PC-3 (cell line): Measurements from ENCODE around the gene RTBDN. TPM values are rescaled to one million over a fixed set of nuclear protein-coding genes. Genes with fewer than 3 reads are reported as not detected.

Experiments
- ATAC-seq: fragments of 200-7000 bp; cut with Tn5 transposase; 2 replicates; pipeline ENCODE4 v1.9.1; 2020; ENCODE audit warnings: mild to moderate bottlenecking, moderate library complexity
- BruUV-seq: library from RNA; stranded (reverse); fragments of 400-500 nt; replicated peaks from 2 replicates; lab custom pipeline; 2021; lab: Mats Ljungman, UMichigan
- CTCF ChIA-PET: fragments of 300-600 bp; sonication (Branson Sonifier 250); formaldehyde crosslinking; loops from one replicate; lab custom pipeline; 2022; ENCODE audit warnings: antibody characterized with exemption; lab: Charles Lee
- POLR2A ChIA-PET: fragments of 300-600 bp; sonication (Branson Sonifier 250); formaldehyde crosslinking; loops from one replicate; lab custom pipeline; 2022; ENCODE audit warnings: antibody characterized with exemption; ENCODE audit not compliant: unreplicated experiment; lab: Charles Lee
- DNase-seq: peaks from one replicate; pipeline ENCODE4 v3.0.0-alpha.2; 2015
- H2AFZ ChIP-seq: fragments of 300-600 bp; sonication (generic); 2 replicates; pipeline ENCODE4 v1.6.0; 2016; ENCODE audit warnings: antibody characterized with exemption, low read length
- H3F3A ChIP-seq: fragments of 300-600 bp; sonication (generic); one replicate; pipeline ENCODE4 v1.6.0; 2017; ENCODE audit warnings: antibody characterized with exemption, low read length, control low read depth, mild to moderate bottlenecking; ENCODE audit not compliant: unreplicated experiment
- H3K27ac ChIP-seq: fragments of 300-600 bp; sonication (generic); 2 replicates; pipeline ENCODE4 v1.5.1; 2016; ENCODE audit warnings: mild to moderate bottlenecking, low read length
- H3K27me3 ChIP-seq: fragments of 300-600 bp; sonication (generic); 2 replicates; pipeline ENCODE4 v1.6.1; 2016; ENCODE audit warnings: low read length, mixed read lengths
- H3K36me3 ChIP-seq: fragments of 300-600 bp; sonication (generic); 2 replicates; pipeline ENCODE4 v1.6.1; 2016; ENCODE audit warnings: low read depth, mixed run types, low read length, mixed read lengths
- H3K4me1 ChIP-seq: fragments of 300-600 bp; sonication (generic); 2 replicates; pipeline ENCODE4 v1.5.1; 2016; ENCODE audit warnings: low read length; ENCODE audit not compliant: insufficient read depth
- H3K4me2 ChIP-seq: fragments of 300-600 bp; sonication (generic); 2 replicates; pipeline ENCODE4 v1.6.0; 2016; ENCODE audit warnings: low read length
- H3K4me3 ChIP-seq: fragments of 300-600 bp; sonication (generic); 2 replicates; pipeline ENCODE4 v1.5.1; 2016; ENCODE audit warnings: mild to moderate bottlenecking, low read length, mixed read lengths
- H3K79me2 ChIP-seq: fragments of 300-600 bp; sonication (generic); 2 replicates; pipeline ENCODE4 v1.6.1; 2017; ENCODE audit warnings: low read length, mixed read lengths
- H3K9ac ChIP-seq: fragments of 300-600 bp; sonication (generic); 2 replicates; pipeline ENCODE4 v1.6.0; 2016; ENCODE audit warnings: mild to moderate bottlenecking, low read length
- H3K9me2 ChIP-seq: fragments of 300-600 bp; sonication (generic); replicated peaks from 2 replicates; pipeline ENCODE4 v1.6.1; 2016; ENCODE audit warnings: mixed run types, low read length, mixed read lengths
- H3K9me3 ChIP-seq: fragments of 300-600 bp; sonication (generic); 2 replicates; pipeline ENCODE4 v1.6.1; 2016; ENCODE audit warnings: low read length, mixed read lengths
- H4K20me1 ChIP-seq: fragments of 300-600 bp; sonication (generic); 2 replicates; pipeline ENCODE4 v1.6.1; 2016; ENCODE audit warnings: low read length, mixed read lengths
- EZH2 ChIP-seq: fragments of 300-600 bp; sonication (generic); IDR thresholded peaks from one replicate; pipeline ENCODE4 v1.6.1; 2017; ENCODE audit warnings: antibody characterized with exemption, mild to moderate bottlenecking, low read length; ENCODE audit not compliant: unreplicated experiment
- EZH2phosphoT487 ChIP-seq: fragments of 300-600 bp; sonication (generic); IDR thresholded peaks from 2 replicates; pipeline ENCODE4 v1.6.1; 2018; ENCODE audit warnings: mild to moderate bottlenecking, antibody characterized with exemption, low read length, borderline replicate concordance
- intact Hi-C: fragments of 100-400 bp; cut with micrococcal nuclease; formaldehyde crosslinking; loops from 2 replicates; pipeline ENCODE4 v1.9.0; 2023
- total RNA-seq: library from RNA; depleted of rRNA; stranded (reverse); fragments of >200 nt; gene quantifications from 2 replicates; pipeline ENCODE4 v1.2.3, GENCODE V29; 2014
- TF ChIP-seq, protein P1 (sequence below): fragments of 300-600 bp; sonication (generic); conservative IDR thresholded peaks from 2 replicates; pipeline ENCODE4 v1.5.1; 2017; ENCODE audit warnings: antibody characterized with exemption, low read depth, mild to moderate bottlenecking, low read length

The RTBDN gene
- total RNA-seq, 1 experiment from 2014 or later, result 3.7 TPM

- ATAC-seq, result no peak
- no peak overlapping the region for H2AFZ ChIP-seq
- intact Hi-C loops, result no loop called here
- ChIA-PET POLR2A (no interaction called here), CTCF (no interaction called here)
- H3K9ac ChIP-seq, result no peak overlapping the region
- no peak overlapping the region for H3K27ac ChIP-seq
- H3K9me2 ChIP-seq, result no peaks in the 10 kb centered on the region
- no peaks in the 10 kb centered on the region for H3F3A ChIP-seq
- H4K20me1 ChIP-seq, result no peaks in the 10 kb centered on the region
- H3K36me3 ChIP-seq, result no peaks in the 10 kb centered on the region
- BruUV-seq, result no TSS peak
- DNase-seq, result no peak
- no peaks in the 10 kb centered on the region for H3K4me1 ChIP-seq
- no peak overlapping the region for H3K4me3 ChIP-seq
- no peak overlapping the region for H3K4me2 ChIP-seq
- no peaks in the 10 kb centered on the region for H3K9me3 ChIP-seq
- no peaks in the 10 kb centered on the region for H3K79me2 ChIP-seq
- no peaks in the 10 kb centered on the region for H3K27me3 ChIP-seq
- no peak for TF ChIP-seq EZH2phosphoT487
- no peak for TF ChIP-seq EZH2
- TF ChIP-seq, protein P1, sequence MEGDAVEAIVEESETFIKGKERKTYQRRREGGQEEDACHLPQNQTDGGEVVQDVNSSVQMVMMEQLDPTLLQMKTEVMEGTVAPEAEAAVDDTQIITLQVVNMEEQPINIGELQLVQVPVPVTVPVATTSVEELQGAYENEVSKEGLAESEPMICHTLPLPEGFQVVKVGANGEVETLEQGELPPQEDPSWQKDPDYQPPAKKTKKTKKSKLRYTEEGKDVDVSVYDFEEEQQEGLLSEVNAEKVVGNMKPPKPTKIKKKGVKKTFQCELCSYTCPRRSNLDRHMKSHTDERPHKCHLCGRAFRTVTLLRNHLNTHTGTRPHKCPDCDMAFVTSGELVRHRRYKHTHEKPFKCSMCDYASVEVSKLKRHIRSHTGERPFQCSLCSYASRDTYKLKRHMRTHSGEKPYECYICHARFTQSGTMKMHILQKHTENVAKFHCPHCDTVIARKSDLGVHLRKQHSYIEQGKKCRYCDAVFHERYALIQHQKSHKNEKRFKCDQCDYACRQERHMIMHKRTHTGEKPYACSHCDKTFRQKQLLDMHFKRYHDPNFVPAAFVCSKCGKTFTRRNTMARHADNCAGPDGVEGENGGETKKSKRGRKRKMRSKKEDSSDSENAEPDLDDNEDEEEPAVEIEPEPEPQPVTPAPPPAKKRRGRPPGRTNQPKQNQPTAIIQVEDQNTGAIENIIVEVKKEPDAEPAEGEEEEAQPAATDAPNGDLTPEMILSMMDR, result no peak
These were observed 31.5 kb upstream of the RTBDN start for GRCh38 chr19:12865746-12866415.

- Histone ChIP-seq H3K9me2 (no peaks in the 10 kb centered on the region), H3K4me1 (no peaks in the 10 kb centered on the region), H3K9me3 (no peaks in the 10 kb centered on the region), H4K20me1 (no peaks in the 10 kb centered on the region), H3K27ac (no peak overlapping the region), H2AFZ (no peak overlapping the region), H3K9ac (no peak overlapping the region), H3K79me2 (no peaks in the 10 kb centered on the region), H3K4me3 (no peak overlapping the region), H3K4me2 (no peak overlapping the region), H3F3A (no peaks in the 10 kb centered on the region), H3K36me3 (no peaks in the 10 kb centered on the region), H3K27me3 (no peaks in the 10 kb centered on the region)
- TF ChIP-seq, protein P1, result no peak
- TF ChIP-seq EZH2phosphoT487 (no peak), EZH2 (no peak)
- ChIA-PET POLR2A (no interaction called here), CTCF (interaction anchor here (1.0 kb wide), 1 partner anchor 16 kb away, joined by 3 read pairs; the partner anchor contains the start of gene DNASE2)
- no peak for ATAC-seq
- DNase-seq, result no peak
- no TSS peak for BruUV-seq
- intact Hi-C loops, result no loop called here
These were observed 30.6 kb upstream of the RTBDN start for GRCh38 chr19:12864721-12865715.
